ELR (cell line): ENCODE data around the gene CACTIN.

ENCODE experiments used
- DNase-seq: peaks from one replicate; pipeline ENCODE4 v3.0.0-alpha.2; 2015; ENCODE audit warnings: low read depth

The CACTIN gene

GRCh38 chr19:3609779-3610719, 16.5 kb downstream of the CACTIN start:
- DNase-seq: no peak

DNA sequence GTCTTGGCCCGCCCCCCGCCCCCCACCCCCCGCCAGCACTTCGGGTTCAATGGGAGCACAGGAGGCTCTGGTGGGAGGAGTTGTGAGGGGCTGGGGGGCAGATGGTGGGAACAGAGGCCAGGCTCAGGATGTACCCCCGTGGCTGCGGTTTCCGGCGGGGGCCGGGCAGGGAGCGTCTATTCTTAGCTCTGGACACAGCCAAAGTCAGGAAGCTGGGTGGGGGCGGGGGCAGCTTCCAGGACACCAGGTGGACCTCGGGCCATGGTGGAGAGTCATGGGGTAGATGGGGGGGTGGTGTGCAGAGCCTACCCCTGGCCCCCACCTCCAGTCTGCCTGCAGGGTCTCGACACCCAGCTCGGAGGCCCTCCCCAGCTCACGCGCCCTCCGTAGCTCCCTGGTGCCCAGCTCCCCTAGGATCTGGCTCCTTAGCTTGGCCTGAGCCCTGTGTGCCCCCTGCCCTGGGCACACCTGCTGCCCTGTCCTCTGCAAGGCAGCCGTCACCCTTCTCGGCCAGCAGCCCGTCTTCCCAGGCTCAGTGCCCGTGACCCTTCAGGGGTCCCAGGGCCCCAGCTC, 17.8 kb downstream of the CACTIN start:
- no peak for DNase-seq

- no peak for DNase-seq
These were observed 18.4 kb downstream of the CACTIN start for GRCh38 chr19:3608079-3608641.

DNA sequence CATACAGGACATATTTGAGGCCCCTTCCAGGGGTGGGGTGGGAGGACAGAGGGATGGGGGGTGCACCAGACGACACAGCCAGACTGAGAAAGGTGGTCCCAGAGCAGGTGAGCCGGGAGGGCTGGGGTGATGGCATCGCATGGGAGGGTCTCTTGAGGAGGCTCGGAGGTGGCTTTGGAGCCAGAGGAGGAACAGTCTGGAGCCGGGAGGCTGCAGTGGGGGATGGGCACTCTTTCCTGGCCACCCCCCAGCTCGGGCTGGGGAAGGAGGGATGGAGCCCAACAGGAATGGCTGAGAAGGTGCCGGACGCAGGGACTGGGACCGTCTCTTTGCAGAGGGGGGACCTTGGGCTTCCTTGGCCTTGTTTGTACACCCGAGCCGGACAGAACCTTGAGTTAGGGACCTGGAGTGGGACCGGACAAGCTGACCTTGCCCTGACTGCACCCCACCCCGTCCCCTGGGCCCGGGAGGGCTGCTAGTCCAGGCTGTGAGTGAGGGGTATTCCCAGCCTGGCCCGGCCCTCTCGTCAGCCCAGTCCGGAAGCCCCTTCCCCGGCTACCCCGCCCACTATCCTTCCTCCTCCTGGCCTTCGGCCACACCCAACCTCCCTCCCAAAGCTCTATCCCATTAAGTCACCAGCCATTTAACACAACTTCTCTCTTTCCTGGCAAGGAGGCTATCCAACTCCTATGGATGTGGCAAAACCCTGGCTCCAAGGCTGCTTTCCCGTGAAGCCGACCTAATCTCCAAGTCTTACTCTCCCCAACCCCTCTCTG, 19.1 kb downstream of the CACTIN start:
- DNase-seq: peak; percentile 28

GRCh38 chr19:3606690-3607289, 19.8 kb downstream of the CACTIN start, which contains the start of gene TBXA2R:
Gene TBXA2R, minus strand, starts transcription at chr19:3606875. Its CDS starts 6,241 bp downstream, at chr19:3600634.
- peak; percentile 78 for DNase-seq

- DNase-seq: peak; percentile 45
These were observed 20.4 kb downstream of the CACTIN start for GRCh38 chr19:3606174-3606689.

DNA sequence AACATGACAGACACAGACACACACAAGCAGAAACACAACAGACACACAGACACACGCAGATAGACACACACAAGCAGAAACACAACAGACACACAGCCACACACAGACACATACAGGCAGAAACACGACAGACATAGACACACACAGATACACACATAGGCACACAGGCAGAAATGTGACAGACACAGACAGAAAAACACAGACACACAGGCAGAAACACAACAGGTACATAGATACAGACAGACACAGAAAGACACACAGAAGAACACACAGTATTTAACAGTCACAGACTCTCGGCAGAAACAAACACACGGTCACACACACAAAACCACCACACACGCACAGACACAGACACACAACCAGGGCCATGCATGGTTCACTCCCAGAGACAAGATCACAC, 20.8 kb downstream of the CACTIN start:
- no peak for DNase-seq

DNA sequence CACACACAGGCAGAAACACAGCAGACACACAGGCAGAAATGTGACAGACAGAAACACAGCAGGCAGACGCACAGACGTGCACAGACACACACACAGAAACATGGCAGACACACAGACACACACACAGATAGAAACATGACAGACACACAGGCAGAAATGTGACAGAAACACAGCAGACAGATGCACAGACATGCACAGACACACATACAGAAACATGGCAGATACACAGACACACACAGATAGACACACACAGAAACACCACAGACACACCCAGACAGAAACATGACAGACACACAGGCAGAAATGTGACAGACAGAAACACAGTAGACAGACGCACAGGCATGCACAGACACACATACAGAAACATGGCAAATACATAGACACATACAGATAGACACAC, 21.2 kb downstream of the CACTIN start:
- no peak for DNase-seq

- DNase-seq: no peak
These were observed 21.6 kb downstream of the CACTIN start for GRCh38 chr19:3604987-3605343.

GRCh38 chr19:3604227-3604986, 22.2 kb downstream of the CACTIN start:
- DNase-seq: no peak

GRCh38 chr19:3603121-3603811, 23.3 kb downstream of the CACTIN start:
- no peak for DNase-seq

- DNase-seq: no peak
These were observed 25.6 kb downstream of the CACTIN start for GRCh38 chr19:3601021-3601420.

- peak; percentile 40 for DNase-seq
These were observed 26.8 kb downstream of the CACTIN start for GRCh38 chr19:3599776-3600187.

- DNase-seq: no peak
These were observed 31.0 kb downstream of the CACTIN start for GRCh38 chr19:3595521-3596061.

DNA sequence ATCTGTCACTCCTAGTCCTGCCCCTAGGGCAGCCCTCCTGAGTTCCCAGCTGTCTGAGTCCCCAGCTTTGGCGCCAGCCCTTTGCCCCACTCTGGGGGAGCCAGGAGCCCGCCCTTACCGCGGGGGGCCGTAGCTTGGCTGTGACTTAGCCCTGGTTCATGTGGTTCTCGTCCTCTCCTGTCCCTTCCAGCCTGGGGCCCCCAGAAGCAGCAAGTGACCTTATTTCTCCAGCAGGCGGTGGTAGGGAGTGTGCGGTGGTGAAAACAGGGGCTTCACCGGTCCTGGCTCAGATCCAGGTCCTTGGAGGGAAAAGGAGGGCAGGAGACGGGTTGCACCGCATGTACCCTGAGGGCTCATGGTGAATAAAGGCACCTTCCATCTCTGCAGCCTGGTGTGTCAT, 33.4 kb downstream of the CACTIN start:
- DNase-seq: no peak

- DNase-seq: no peak
These were observed 34.5 kb downstream of the CACTIN start for GRCh38 chr19:3591876-3592613.

GRCh38 chr19:3590991-3591659, 35.5 kb downstream of the CACTIN start:
- no peak for DNase-seq

DNA sequence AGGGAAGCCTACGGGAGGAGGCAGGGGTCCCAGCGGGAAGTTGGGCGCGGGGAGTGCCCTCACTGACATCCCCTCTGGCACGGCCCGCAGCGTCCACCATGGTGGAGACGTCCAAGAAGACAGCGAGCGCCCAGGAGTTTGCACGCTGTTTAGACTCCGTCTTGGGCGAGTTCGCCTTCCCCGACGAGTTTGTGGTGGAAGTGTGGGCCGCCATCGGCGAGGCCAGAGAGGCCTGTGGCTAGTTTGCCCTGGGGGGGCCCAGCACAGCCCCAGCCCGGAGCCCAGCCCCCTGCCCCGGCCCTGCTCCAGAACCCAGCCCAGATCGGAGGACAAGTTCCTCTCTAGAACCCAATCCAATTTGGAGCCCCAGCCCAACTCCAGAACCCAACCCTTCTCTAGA, 36.6 kb downstream of the CACTIN start:
- DNase-seq: no peak

GRCh38 chr19:3589439-3589838, 37.2 kb downstream of the CACTIN start:
- no peak for DNase-seq
